NCI-H82 treated with DMSO at 0.1 percent for 48 hours (cell line): ENCODE results near the gene CUL5.
"Not testable (repeated sequence)": the region's sequence is repeated elsewhere in the genome, so short reads cannot be mapped to it uniquely, and the experiment has no call there.

ENCODE experiments used
- DNase-seq: peaks from one replicate; lab custom pipeline; 2025; ENCODE audit not compliant: unreplicated experiment; lab: John Stamatoyannopoulos, UW

The CUL5 gene

GRCh38 chr11:108019870-108020540 lies 11.3 kb downstream of the CUL5 start:
- no peak for DNase-seq

- no peak for DNase-seq
Measured at GRCh38 chr11:108025387-108026080, 16.8 kb downstream of the CUL5 start.

GRCh38 chr11:108027057-108027456 lies 18.4 kb downstream of the CUL5 start:
- DNase-seq: no peak

- not testable (repeated sequence) for DNase-seq
Measured at GRCh38 chr11:108028822-108029441, 20.2 kb downstream of the CUL5 start.

GRCh38 chr11:108031604-108032003 lies 22.9 kb downstream of the CUL5 start:
- DNase-seq: not testable (repeated sequence)

GRCh38 chr11:108032800-108033199 lies 24.1 kb downstream of the CUL5 start:
- no peak for DNase-seq

DNA sequence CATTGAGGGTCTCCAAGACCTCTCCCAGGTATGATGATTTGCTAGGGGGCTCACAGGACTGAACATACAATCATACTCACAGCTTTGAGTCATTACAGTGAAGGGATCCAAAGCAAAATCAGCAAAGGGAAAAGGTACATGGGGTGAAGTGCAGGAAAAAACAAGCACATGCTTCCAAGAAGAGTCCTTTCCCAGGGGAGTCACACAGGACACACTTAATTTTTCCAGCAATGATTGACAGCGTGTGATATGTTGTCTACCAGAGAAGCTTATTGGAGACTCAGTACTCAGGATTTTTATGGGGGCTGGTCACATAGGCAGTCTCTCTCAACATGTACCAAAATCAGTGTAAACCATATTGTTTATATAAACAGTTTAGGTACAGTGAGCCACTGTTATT lies 25.3 kb downstream of the CUL5 start:
- DNase-seq: no peak

DNA sequence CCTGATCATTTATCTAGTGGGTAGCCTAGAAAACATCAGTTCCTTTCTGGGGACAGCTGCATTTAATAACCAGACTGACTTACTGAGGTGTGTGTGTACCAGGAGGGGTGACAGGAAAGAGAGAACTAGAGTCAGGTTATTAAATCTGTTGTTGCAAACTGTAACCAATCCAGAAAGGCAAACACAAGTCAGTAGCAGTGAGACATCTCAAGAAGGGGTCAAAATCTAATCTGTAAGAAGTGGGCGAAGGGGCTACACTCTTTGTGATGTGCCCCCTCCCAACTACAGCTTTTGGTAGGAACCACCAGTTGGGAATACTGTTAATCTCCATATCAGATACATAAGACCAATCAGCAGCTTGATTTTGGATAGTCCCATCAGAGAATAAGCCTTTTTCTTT lies 26.3 kb downstream of the CUL5 start:
- DNase-seq: no peak

GRCh38 chr11:108035690-108036089 lies 27.0 kb downstream of the CUL5 start:
- DNase-seq: no peak

DNA sequence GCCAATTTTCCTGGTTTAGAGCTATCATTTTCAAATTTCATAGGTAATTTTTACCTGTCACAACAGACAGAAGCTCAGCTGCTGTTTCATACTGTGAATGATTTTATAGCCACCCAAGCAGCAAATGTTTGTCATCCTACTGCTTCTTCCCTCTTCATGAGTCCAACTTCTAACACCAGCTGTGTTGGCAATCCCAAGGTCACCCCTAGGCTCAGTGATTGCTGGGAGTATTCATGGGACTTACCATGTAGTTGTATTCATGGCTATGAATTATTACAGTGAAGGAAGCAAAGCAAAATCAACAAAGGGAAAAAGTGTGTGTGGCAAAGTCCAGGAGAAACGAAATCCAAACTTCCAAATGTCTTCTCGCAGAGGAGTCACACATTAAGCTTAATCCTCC lies 28.5 kb downstream of the CUL5 start:
- no peak for DNase-seq

DNA sequence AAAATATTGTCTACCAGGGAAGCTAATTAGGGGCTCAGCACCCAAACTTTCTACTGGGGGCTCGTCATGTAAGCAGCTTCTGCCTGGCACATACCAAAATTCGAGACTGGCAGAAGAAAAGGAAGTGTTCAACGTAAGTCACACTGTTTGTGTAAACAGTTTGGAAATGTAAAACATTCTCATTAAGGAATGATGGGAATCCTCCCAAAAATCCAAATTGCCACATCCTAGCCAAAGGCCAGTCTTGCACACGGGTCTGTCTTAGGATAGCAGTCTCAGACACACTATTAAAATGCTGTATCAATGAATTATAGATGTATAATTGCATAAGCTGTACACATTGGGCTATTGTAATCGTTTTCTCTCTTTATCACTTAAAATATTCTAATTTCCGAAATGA lies 28.9 kb downstream of the CUL5 start:
- no peak for DNase-seq

GRCh38 chr11:108048269-108048668 lies 39.6 kb downstream of the CUL5 start:
- no peak for DNase-seq

DNA sequence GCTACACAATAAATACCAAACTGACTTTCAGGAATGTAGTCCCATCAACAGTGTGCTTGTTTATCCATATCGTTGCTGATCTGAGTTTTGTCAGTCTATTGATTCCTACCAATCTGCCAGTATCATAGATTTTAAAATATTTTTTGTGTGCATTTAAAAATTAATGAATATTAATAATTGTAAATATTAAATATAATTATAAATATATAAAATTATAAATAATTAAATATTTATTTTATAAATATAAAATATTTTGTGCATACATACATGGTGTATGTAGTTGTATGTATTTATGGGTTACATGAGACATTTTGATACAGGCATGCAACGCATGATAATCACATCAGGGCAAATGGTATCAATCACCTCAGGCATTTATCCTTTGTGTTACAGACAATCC lies 53.6 kb downstream of the CUL5 start:
- no peak for DNase-seq

DNA sequence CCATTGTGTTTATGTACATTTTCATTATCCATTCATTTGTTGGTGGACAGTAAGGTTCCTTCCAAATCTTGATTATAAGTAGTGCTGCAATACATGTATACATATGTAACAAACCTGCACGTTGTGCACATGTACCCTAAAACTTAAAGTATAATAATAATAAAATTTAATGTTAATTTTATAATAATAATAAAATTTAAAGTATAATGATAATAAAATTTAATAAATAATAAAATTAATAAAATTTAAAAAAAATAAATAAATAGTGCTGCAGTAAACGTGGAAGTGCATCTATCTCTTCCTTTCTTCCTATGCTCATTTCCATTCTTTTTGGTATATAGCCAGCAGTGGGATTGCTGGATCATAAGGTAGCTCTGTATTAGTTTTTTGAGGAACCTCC lies 54.7 kb downstream of the CUL5 start:
- DNase-seq: no peak

DNA sequence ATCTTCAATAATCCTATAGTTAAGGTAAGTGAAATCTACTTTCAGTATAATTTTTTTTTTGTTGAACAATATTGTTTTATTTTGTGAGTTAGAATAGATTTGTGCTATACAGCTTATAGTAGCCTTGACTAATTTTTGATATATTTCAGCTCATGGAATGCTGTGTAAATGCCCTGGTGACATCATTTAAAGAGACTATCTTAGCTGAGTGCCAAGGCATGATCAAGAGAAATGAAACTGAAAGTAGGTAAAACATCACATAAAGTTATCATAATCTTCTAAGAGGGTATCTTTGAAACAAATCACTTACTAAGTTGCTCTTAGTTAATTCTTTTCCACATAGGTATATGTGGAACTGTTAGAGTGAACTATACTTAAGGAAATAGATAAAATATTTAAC lies 61.2 kb downstream of the CUL5 start:
- DNase-seq: no peak

DNA sequence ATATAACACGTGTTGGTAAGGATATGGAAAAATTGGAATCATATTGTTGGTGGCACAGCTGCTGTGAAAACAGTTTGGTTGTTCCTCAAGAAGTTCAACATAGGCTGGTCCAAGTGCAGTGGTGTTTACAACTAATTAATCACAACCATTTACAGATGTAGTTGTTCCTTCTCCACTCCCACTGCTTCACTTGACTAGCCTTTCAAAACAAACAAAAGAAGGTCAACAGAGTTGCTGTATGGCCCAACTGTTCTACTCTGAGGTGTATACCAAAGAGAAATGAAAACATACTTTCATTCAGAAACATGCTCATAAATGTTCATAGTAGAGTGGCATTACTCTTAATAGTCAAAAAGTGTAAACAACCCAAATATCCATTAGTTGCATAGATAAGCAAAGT lies 76.1 kb downstream of the CUL5 start:
- no peak for DNase-seq

- DNase-seq: no peak
Measured at GRCh38 chr11:108085672-108086071, 77.0 kb downstream of the CUL5 start.

DNA sequence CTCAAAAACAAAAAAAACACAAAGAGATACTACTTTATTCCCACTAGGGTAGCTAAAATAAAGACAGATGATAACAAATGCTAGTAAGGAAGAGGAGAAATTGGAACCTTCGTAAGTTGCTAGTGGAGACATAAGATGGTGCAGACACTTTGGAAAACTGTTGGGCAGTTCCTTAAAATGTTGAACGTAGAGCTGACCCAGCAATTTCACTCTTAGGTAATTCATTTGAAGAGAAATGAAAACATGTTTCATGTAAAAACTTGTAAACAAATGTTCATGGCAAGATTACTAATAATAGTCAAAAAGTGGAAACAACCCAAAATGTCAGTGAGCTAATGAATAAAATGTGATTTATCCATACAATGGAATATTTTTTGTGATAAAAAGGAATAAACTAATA lies 83.4 kb downstream of the CUL5 start:
- DNase-seq: no peak

DNA sequence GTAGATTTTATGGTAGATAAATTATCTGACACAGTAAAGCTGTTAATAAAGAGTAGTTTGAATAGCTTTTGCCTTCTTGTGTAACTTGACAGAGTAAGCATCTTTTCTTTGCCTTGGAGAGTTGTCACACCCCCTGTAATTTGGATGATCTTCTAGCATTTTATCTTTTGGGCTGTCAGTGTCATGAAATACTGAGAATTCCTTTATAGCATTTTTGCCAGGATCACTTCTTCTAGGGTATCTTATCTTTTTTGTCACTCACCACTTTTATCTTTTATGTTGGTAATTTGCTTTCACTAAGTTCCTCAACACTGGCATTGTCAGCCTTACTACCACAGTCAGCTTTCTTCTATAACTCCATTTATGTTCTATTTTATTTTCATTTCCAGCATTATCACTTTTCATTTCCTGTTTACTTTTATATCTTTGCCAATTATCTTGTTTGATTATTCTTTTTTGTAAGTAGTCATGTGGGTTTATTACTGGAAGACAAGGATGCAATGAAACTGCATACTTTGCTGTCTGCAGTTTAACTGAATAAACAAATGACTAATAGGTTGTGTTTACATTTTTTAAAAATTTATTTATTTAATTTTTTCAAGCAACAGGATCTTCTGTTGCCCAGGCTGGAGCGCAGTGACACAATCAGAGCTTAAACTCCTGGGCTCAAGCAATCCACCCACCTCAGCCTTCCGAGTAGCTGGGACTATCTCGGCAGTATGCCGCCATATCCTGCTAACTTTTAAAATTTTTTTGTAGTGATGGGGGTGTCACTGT lies 84.6 kb downstream of the CUL5 start:
- DNase-seq: no peak

GRCh38 chr11:108097179-108097578 lies 88.5 kb downstream of the CUL5 start:
- DNase-seq: no peak

GRCh38 chr11:108101090-108101775 lies 92.5 kb downstream of the CUL5 start:
- no peak for DNase-seq
